HepG2 (cell line): ENCODE results near the gene DLX4. TPM values are rescaled to one million over a fixed set of nuclear protein-coding genes. Genes with fewer than 3 reads are reported as not detected.

Source experiments
- CHCHD3 ChIP-seq: sonication (generic); formaldehyde crosslinking; IDR thresholded peaks from 2 replicates; pipeline ENCODE4 v1.8.0; 2022; ENCODE audit warnings: mild to moderate bottlenecking, missing genetic modification reagents, moderate library complexity
- FOSL1 ChIP-seq: sonication (generic); formaldehyde crosslinking; IDR thresholded peaks from 2 replicates; pipeline ENCODE4 v1.9.0; 2021; ENCODE audit warnings: missing genetic modification reagents, borderline replicate concordance
- FOSL2 ChIP-seq: sonication (generic); formaldehyde crosslinking; IDR thresholded peaks from 2 replicates; pipeline ENCODE4 v1.4.0; 2020; ENCODE audit warnings: missing genetic modification reagents
- HHEX ChIP-seq: IDR thresholded peaks from 2 replicates; pipeline ENCODE4 v1.6.1; 2016; ENCODE audit warnings: control low read depth
- JDP2 ChIP-seq: sonication (generic); formaldehyde crosslinking; IDR thresholded peaks from 2 replicates; pipeline ENCODE4 v1.8.1; 2022; ENCODE audit warnings: missing genetic modification reagents, borderline replicate concordance
- NCOA5 ChIP-seq: sonication (generic); formaldehyde crosslinking; IDR thresholded peaks from 2 replicates; pipeline ENCODE4 v1.4.0; 2020; ENCODE audit warnings: missing genetic modification reagents
- NKX3-1 ChIP-seq: sonication (generic); formaldehyde crosslinking; IDR thresholded peaks from 2 replicates; pipeline ENCODE4 v1.5.0; 2020; ENCODE audit warnings: missing genetic modification reagents
- NR2F6 ChIP-seq, 2 experiments: IDR thresholded peaks; 2 replicates each; pipeline ENCODE4 v1.6.1; 2016; ENCODE audit warnings: antibody characterized with exemption in 1 of 2, mild to moderate bottlenecking in 1 of 2
- NR3C1 ChIP-seq: sonication (generic); formaldehyde crosslinking; IDR thresholded peaks from 2 replicates; pipeline ENCODE4 v1.4.0; 2020; ENCODE audit warnings: missing genetic modification reagents
- RAD21 ChIP-seq: fragments of 450-650 bp; formaldehyde crosslinking; IDR thresholded peaks from 2 replicates; pipeline ENCODE4 v1.5.0; 2020; ENCODE audit warnings: mild to moderate bottlenecking
- RARA ChIP-seq: IDR thresholded peaks from 2 replicates; pipeline ENCODE4 v1.6.1; 2016; ENCODE audit warnings: missing genetic modification reagents, missing compliant biosample characterization
- RBAK ChIP-seq: sonication (generic); formaldehyde crosslinking; IDR thresholded peaks from 2 replicates; pipeline ENCODE4 v1.5.1; 2020; ENCODE audit warnings: mild to moderate bottlenecking, missing genetic modification reagents
- RELA ChIP-seq: sonication (generic); formaldehyde crosslinking; IDR thresholded peaks from 2 replicates; pipeline ENCODE4 v1.4.0; 2020; ENCODE audit warnings: missing genetic modification reagents
- ZBTB7B ChIP-seq: sonication (generic); formaldehyde crosslinking; IDR thresholded peaks from 2 replicates; pipeline ENCODE4 v1.4.0; 2020; ENCODE audit warnings: missing genetic modification reagents
- ZNF343 ChIP-seq: sonication (generic); formaldehyde crosslinking; IDR thresholded peaks from 2 replicates; pipeline ENCODE4 v1.4.0; 2020; ENCODE audit warnings: mild to moderate bottlenecking, missing genetic modification reagents
- ZNF382 ChIP-seq: sonication (generic); formaldehyde crosslinking; IDR thresholded peaks from 2 replicates; pipeline ENCODE4 v1.5.0; 2020; ENCODE audit warnings: missing genetic modification reagents, mild to moderate bottlenecking, borderline replicate concordance
- ZNF460 ChIP-seq: sonication (generic); formaldehyde crosslinking; IDR thresholded peaks from 2 replicates; pipeline ENCODE4 v1.5.1; 2020; ENCODE audit warnings: missing genetic modification reagents, mild to moderate bottlenecking, borderline replicate concordance
- ZSCAN22 ChIP-seq: sonication (generic); formaldehyde crosslinking; IDR thresholded peaks from 2 replicates; pipeline ENCODE4 v1.4.0; 2020; ENCODE audit warnings: mild to moderate bottlenecking, missing genetic modification reagents
- polyA plus RNA-seq, 8 experiments: library from polyadenylated mRNA; depleted of rRNA in 3 of 8; stranded (reverse) in 7 of 8; unstranded in 1 of 8; fragments of >200 nt; fragmentation: Illumina TruSeq in 4 of 8; extraction: Trizol in 4 of 8; gene quantifications; 2 replicates each; pipeline versions ENCODE4 v1.2.1 to v1.2.3, GENCODE V29; 2011 to 2016; ENCODE audit warnings: low read depth in 4 of 8, missing spikeins in 1 of 8, mixed read lengths in 1 of 8; ENCODE audit not compliant: insufficient read depth in 1 of 8
- total RNA-seq, 5 experiments: library from RNA; depleted of rRNA; stranded (reverse); fragments of >200 nt; fragmentation: Illumina TruSeq; extraction: Trizol; gene quantifications; 2 replicates each; pipeline ENCODE4 v1.2.3, GENCODE V29; 2016; ENCODE audit warnings: low read depth in 1 of 5
- TF ChIP-seq, protein P1 (sequence below): sonication (generic); formaldehyde crosslinking; IDR thresholded peaks from 2 replicates; pipeline ENCODE4 v1.4.0; 2020; ENCODE audit warnings: missing genetic modification reagents
- TF ChIP-seq, protein P2 (sequence below): sonication (generic); IDR thresholded peaks from 2 replicates; pipeline ENCODE4 v1.6.1; 2016; ENCODE audit warnings: low read depth, borderline replicate concordance
- TF ChIP-seq, protein P3 (sequence below): sonication (generic); formaldehyde crosslinking; IDR thresholded peaks from 2 replicates; pipeline ENCODE4 v1.4.0; 2020; ENCODE audit warnings: mild to moderate bottlenecking, low read depth, missing genetic modification reagents
- TF ChIP-seq, protein P4 (sequence below): sonication (generic); formaldehyde crosslinking; IDR thresholded peaks from 2 replicates; pipeline ENCODE4 v1.5.0; 2020; ENCODE audit warnings: mild to moderate bottlenecking, missing genetic modification reagents

DLX4 gene
- total and polyA plus RNA-seq, 2 of the 13 experiments (the other 11 are each of a cell fraction or from before 2014, with no cell fraction given) = 0.55 to 2.3 TPM

DNA sequence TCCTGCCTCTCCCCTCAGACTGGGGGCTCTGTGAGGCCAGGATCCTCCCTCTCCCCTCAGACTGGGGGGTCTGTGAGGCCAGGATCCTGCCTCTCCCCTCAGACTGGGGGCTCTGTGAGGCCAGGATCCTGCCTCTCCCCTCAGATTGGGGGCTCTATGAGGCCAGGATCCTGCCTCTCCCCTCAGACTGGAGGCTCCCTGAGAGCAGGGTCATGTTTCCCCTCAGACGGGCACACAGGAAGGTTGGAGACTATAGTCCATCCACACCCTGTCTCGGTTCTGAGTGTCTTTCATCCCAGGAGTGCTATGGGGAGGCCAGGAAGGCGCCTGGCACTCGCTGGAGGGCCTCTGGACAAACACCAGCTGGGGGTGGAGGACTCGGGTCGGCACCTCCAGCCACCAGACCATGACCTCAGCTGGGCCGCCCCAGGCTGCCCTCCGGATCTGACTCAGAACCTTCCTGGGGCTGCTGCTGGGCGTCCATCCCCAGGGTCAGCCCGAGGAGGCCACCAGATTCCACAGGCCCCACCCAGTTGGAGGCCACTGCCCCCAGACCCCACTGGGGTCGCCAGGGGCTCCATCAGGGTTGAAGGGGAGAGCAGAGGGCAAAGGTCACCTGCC lies 21.9 kb upstream of the DLX4 start (continued):
- TF ChIP-seq, protein P1, sequence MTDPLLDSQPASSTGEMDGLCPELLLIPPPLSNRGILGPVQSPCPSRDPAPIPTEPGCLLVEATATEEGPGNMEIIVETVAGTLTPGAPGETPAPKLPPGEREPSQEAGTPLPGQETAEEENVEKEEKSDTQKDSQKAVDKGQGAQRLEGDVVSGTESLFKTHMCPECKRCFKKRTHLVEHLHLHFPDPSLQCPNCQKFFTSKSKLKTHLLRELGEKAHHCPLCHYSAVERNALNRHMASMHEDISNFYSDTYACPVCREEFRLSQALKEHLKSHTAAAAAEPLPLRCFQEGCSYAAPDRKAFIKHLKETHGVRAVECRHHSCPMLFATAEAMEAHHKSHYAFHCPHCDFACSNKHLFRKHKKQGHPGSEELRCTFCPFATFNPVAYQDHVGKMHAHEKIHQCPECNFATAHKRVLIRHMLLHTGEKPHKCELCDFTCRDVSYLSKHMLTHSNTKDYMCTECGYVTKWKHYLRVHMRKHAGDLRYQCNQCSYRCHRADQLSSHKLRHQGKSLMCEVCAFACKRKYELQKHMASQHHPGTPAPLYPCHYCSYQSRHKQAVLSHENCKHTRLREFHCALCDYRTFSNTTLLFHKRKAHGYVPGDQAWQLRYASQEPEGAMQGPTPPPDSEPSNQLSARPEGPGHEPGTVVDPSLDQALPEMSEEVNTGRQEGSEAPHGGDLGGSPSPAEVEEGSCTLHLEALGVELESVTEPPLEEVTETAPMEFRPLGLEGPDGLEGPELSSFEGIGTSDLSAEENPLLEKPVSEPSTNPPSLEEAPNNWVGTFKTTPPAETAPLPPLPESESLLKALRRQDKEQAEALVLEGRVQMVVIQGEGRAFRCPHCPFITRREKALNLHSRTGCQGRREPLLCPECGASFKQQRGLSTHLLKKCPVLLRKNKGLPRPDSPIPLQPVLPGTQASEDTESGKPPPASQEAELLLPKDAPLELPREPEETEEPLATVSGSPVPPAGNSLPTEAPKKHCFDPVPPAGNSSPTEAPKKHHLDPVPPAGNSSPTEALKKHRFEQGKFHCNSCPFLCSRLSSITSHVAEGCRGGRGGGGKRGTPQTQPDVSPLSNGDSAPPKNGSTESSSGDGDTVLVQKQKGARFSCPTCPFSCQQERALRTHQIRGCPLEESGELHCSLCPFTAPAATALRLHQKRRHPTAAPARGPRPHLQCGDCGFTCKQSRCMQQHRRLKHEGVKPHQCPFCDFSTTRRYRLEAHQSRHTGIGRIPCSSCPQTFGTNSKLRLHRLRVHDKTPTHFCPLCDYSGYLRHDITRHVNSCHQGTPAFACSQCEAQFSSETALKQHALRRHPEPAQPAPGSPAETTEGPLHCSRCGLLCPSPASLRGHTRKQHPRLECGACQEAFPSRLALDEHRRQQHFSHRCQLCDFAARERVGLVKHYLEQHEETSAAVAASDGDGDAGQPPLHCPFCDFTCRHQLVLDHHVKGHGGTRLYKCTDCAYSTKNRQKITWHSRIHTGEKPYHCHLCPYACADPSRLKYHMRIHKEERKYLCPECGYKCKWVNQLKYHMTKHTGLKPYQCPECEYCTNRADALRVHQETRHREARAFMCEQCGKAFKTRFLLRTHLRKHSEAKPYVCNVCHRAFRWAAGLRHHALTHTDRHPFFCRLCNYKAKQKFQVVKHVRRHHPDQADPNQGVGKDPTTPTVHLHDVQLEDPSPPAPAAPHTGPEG (CRISPR knock-in tag) = no peak
- 0 out of 2 replicates have a peak, but pooled peaks have one; percentile 22 for TF ChIP-seq NR2F6 (IDR thresholded peaks at IDR 0.05)
- TF ChIP-seq NR2F6 (CRISPR knock-in tag; IDR thresholded peaks at IDR 0.05) = no peak
- TF ChIP-seq ZNF382 (CRISPR knock-in tag) = no peak
- no peak for TF ChIP-seq HHEX
- TF ChIP-seq, protein P2, sequence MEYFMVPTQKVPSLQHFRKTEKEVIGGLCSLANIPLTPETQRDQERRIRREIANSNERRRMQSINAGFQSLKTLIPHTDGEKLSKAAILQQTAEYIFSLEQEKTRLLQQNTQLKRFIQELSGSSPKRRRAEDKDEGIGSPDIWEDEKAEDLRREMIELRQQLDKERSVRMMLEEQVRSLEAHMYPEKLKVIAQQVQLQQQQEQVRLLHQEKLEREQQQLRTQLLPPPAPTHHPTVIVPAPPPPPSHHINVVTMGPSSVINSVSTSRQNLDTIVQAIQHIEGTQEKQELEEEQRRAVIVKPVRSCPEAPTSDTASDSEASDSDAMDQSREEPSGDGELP = peak; percentile 24; the same call in 1 of the 2 replicates
- TF ChIP-seq RBAK = no peak
- no peak for TF ChIP-seq ZNF343
- peak; percentile 36; the same call in 1 of the 2 replicates for TF ChIP-seq FOSL1 (CRISPR knock-in tag)
- TF ChIP-seq RAD21 = no peak
- no peak for TF ChIP-seq CHCHD3 (CRISPR knock-in tag)
- no peak for TF ChIP-seq NKX3-1
- peak; percentile 69 for TF ChIP-seq RARA
- peak; percentile 98 for TF ChIP-seq ZSCAN22 (CRISPR knock-in tag)
- peak; percentile 54; the same call in 1 of the 2 replicates for TF ChIP-seq ZBTB7B
- TF ChIP-seq, protein P3, sequence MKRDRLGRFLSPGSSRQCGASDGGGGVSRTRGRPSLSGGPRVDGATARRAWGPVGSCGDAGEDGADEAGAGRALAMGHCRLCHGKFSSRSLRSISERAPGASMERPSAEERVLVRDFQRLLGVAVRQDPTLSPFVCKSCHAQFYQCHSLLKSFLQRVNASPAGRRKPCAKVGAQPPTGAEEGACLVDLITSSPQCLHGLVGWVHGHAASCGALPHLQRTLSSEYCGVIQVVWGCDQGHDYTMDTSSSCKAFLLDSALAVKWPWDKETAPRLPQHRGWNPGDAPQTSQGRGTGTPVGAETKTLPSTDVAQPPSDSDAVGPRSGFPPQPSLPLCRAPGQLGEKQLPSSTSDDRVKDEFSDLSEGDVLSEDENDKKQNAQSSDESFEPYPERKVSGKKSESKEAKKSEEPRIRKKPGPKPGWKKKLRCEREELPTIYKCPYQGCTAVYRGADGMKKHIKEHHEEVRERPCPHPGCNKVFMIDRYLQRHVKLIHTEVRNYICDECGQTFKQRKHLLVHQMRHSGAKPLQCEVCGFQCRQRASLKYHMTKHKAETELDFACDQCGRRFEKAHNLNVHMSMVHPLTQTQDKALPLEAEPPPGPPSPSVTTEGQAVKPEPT (CRISPR knock-in tag) = no peak
- no peak for TF ChIP-seq NR3C1 (CRISPR knock-in tag)
- TF ChIP-seq RELA = no peak
- TF ChIP-seq, protein P4, sequence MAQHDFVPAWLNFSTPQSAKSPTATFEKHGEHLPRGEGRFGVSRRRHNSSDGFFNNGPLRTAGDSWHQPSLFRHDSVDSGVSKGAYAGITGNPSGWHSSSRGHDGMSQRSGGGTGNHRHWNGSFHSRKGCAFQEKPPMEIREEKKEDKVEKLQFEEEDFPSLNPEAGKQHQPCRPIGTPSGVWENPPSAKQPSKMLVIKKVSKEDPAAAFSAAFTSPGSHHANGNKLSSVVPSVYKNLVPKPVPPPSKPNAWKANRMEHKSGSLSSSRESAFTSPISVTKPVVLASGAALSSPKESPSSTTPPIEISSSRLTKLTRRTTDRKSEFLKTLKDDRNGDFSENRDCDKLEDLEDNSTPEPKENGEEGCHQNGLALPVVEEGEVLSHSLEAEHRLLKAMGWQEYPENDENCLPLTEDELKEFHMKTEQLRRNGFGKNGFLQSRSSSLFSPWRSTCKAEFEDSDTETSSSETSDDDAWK (CRISPR knock-in tag) = no peak
- no peak for TF ChIP-seq JDP2 (CRISPR knock-in tag)
- no peak for TF ChIP-seq NCOA5 (CRISPR knock-in tag)
- no peak for TF ChIP-seq ZNF460 (CRISPR knock-in tag)
- peak; percentile 78 for TF ChIP-seq FOSL2 (CRISPR knock-in tag)
